Rectal smooth muscle tissue (tissue), 1 donor: ENCODE data around the gene URI1.
"Not testable (repeated sequence)": the region's sequence is repeated elsewhere in the genome, so short reads cannot be mapped to it uniquely, and the experiment has no call there.

Experiments used
- H3K27ac ChIP-seq: one replicate; pipeline ENCODE4 v1.7.0; 2013; ENCODE audit warnings: low read depth, low read length, inconsistent platforms
- H3K27me3 ChIP-seq: one replicate; pipeline ENCODE4 v1.7.0; 2013; ENCODE audit warnings: low read length; ENCODE audit not compliant: control insufficient read depth, insufficient read depth
- H3K36me3 ChIP-seq: one replicate; pipeline ENCODE4 v1.7.0; 2013; ENCODE audit warnings: low read length; ENCODE audit not compliant: control insufficient read depth, insufficient read depth
- H3K4me1 ChIP-seq: one replicate; pipeline ENCODE4 v1.7.0; 2013; ENCODE audit warnings: low read length; ENCODE audit not compliant: control insufficient read depth, insufficient read depth
- H3K4me3 ChIP-seq: one replicate; pipeline ENCODE4 v1.7.0; 2013; ENCODE audit warnings: low read length
- H3K9ac ChIP-seq: one replicate; pipeline ENCODE4 v1.7.0; 2013; ENCODE audit warnings: low read length

The URI1 gene

DNA sequence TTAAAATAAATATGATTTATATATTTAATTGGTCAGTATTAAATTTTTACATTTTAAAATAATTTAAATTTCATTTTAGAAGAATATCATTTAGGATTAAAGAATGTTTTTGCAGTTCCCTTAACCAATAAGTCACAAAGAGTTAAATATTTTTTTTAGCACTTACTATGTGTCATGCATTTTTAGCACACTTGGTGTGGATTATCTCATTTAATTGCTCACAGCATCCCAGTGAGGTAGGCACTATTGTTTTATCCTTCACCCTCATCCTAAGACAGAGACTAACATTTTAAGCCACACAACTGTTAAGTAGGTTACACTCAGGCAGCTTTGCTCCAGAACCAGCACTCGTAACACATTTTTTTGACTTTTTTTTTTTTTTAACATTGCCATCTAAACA is 78.2 kb downstream of the URI1 start:
- no peak overlapping the region for H3K4me3 ChIP-seq
- H3K27me3 ChIP-seq, result no peaks in the 10 kb centered on the region
- no peak overlapping the region for H3K9ac ChIP-seq
- H3K4me1 ChIP-seq, result no peaks in the 10 kb centered on the region
- H3K36me3 ChIP-seq, result no peaks in the 10 kb centered on the region
- no peak overlapping the region for H3K27ac ChIP-seq

DNA sequence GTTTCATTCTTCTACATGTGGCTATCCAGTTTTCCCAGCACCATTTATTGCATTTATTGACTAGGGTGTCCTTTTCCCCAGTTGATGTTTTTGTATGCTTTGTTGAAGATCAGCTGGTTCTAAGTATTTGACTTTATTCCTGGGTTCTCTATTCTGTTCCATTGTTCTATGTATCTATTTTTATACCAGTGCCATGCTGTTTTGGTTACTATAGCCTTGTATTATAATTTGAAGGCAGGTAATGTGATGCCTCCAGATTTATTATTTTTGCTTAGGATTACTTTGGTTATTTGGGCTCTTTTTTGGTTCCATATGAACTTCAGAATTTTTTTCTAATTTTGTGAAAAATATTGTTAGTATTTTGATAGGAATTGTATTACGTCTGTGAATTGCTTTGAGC is 80.6 kb downstream of the URI1 start:
- Histone ChIP-seq H3K27me3 (no peaks in the 10 kb centered on the region), H3K36me3 (no peaks in the 10 kb centered on the region), H3K4me1 (no peaks in the 10 kb centered on the region), H3K27ac (no peak overlapping the region), H3K9ac (no peak overlapping the region), H3K4me3 (no peak overlapping the region)

GRCh38 chr19:30023330-30023729 is 81.3 kb downstream of the URI1 start:
- Histone ChIP-seq H3K27me3 (no peaks in the 10 kb centered on the region), H3K27ac (no peak overlapping the region), H3K4me3 (no peak overlapping the region), H3K36me3 (no peaks in the 10 kb centered on the region), H3K4me1 (no peaks in the 10 kb centered on the region), H3K9ac (no peak overlapping the region)

DNA sequence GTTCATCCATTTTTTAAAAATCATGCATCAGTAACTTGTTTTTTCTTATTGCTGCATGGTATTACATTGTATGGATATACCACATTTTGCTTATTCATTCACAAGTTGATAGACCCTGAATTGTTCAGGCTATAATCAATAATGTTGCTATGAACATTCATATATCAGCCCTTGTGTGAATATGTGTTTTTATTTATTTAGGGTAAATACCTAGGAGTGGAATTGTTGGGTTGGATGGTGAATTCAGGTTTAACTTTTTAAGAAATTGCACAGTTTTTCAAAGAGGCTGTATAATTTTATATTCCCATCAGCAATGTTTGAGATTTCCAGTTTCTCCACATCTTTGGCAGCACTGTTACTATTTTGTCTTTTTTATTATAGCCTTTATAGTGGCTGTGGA is 82.1 kb downstream of the URI1 start:
- no peaks in the 10 kb centered on the region for H3K27me3 ChIP-seq
- no peak overlapping the region for H3K4me3 ChIP-seq
- no peaks in the 10 kb centered on the region for H3K36me3 ChIP-seq
- H3K9ac ChIP-seq, result no peak overlapping the region
- no peak overlapping the region for H3K27ac ChIP-seq
- H3K4me1 ChIP-seq, result no peaks in the 10 kb centered on the region

DNA sequence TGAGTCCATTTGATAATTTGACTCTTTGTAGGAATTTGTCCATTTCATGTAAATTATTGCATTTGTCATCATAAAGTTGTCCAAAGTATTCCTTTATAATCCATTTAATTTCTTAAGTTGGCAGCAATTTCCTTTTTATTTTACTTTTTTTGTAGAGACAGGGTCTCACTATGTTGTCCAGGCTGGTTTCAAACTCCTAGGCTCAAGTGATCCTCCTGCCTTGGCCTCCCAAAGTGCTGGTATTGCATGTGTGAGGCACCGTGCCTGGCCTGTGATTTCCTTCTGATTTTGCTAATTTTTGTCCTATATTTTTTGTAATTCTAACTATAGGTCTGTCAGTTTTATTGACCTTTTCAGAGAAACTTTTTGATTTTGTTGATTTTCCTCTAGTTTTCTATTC is 84.9 kb downstream of the URI1 start:
- Histone ChIP-seq H3K9ac (no peak overlapping the region), H3K27me3 (no peaks in the 10 kb centered on the region), H3K4me1 (no peaks in the 10 kb centered on the region), H3K36me3 (no peaks in the 10 kb centered on the region), H3K27ac (no peak overlapping the region), H3K4me3 (no peak overlapping the region)

- H3K9ac ChIP-seq, result no peak overlapping the region
- no peaks in the 10 kb centered on the region for H3K27me3 ChIP-seq
- no peaks in the 10 kb centered on the region for H3K4me1 ChIP-seq
- no peaks in the 10 kb centered on the region for H3K36me3 ChIP-seq
- no peak overlapping the region for H3K4me3 ChIP-seq
- no peak overlapping the region for H3K27ac ChIP-seq
These were observed 86.3 kb downstream of the URI1 start for GRCh38 chr19:30028118-30028991.

DNA sequence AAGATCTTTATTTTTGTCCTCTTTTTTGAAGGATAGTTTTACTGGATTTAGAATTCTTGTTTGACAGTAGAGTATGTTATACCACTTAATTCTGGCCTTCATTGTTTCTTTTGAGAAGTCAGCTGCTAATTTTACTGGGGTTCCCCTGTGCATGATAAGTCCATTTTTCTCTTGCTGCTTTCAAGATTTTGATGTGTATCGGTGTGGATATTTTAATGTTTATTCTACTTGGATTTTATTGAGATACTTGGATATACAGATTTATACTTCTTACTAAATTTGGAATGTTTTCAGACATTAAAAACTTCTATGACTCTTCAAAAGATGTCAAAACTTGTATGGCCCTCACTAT is 86.9 kb downstream of the URI1 start:
- Histone ChIP-seq H3K36me3 (no peaks in the 10 kb centered on the region), H3K4me1 (no peaks in the 10 kb centered on the region), H3K4me3 (no peak overlapping the region), H3K27me3 (no peaks in the 10 kb centered on the region), H3K9ac (no peak overlapping the region), H3K27ac (no peak overlapping the region)

- no peak overlapping the region for H3K9ac ChIP-seq
- no peaks in the 10 kb centered on the region for H3K36me3 ChIP-seq
- no peak overlapping the region for H3K27ac ChIP-seq
- H3K4me3 ChIP-seq, result no peak overlapping the region
- no peaks in the 10 kb centered on the region for H3K4me1 ChIP-seq
- H3K27me3 ChIP-seq, result no peaks in the 10 kb centered on the region
These were observed 87.9 kb downstream of the URI1 start for GRCh38 chr19:30029721-30030510.

DNA sequence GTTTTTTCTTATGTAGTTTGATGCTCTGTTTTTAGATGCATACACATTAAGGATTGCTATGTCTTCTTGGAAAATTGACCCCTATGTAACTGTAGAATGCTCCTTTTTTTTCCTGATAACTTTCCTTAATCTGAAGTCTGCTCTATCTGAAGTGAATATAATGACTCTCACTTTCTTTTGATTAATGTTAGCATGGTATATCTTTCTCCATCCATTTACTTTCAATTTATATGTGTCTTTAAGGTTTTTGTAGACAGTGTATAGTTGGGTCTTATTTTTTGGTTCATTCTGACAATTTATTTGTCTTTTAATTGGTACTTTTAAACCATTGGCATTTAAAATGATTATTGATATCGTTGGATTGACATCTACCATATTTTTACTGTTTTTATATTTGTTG is 92.3 kb downstream of the URI1 start:
- H3K27me3 ChIP-seq, result no peaks in the 10 kb centered on the region
- no peak overlapping the region for H3K4me3 ChIP-seq
- no peak overlapping the region for H3K9ac ChIP-seq
- H3K36me3 ChIP-seq, result peaks cover 3% of the 10 kb centered on the region
- H3K27ac ChIP-seq, result no peak overlapping the region
- no peaks in the 10 kb centered on the region for H3K4me1 ChIP-seq

- Histone ChIP-seq H3K4me1 (no peaks in the 10 kb centered on the region), H3K27me3 (no peaks in the 10 kb centered on the region), H3K36me3 (peaks cover 3% of the 10 kb centered on the region), H3K27ac (no peak overlapping the region), H3K4me3 (no peak overlapping the region), H3K9ac (no peak overlapping the region)
These were observed 94.4 kb downstream of the URI1 start for GRCh38 chr19:30036154-30037129.

DNA sequence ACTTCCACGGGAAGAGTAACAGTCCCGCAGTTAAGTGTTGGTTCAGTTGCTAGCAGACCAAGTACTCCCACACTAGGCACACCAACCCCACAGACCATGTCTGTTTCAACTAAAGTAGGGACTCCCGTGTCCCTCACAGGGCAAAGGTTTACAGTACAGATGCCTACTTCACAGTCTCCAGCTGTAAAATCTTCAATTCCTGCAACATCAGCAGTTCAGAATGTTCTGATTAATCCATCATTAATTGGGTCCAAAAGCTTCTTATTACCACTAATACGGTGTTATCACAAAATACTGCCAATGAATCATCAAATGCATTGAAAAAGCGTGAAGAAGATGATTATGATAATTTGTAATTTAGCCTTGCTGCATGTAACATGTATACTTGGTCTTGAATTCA is 95.8 kb downstream of the URI1 start:
- no peaks in the 10 kb centered on the region for H3K27me3 ChIP-seq
- no peaks in the 10 kb centered on the region for H3K4me1 ChIP-seq
- H3K9ac ChIP-seq, result no peak overlapping the region
- peaks cover 3% of the 10 kb centered on the region for H3K36me3 ChIP-seq
- H3K27ac ChIP-seq, result no peak overlapping the region
- H3K4me3 ChIP-seq, result no peak overlapping the region

GRCh38 chr19:30041931-30042330 is 99.9 kb downstream of the URI1 start:
- H3K27me3 ChIP-seq, H3K36me3 ChIP-seq, H3K4me3 ChIP-seq, H3K27ac ChIP-seq, H3K9ac ChIP-seq, H3K4me1 ChIP-seq: not testable (repeated sequence)
